ENCODE results near the gene TRHDE.
"Not testable (repeated sequence)": the region's sequence is repeated elsewhere in the genome, so short reads cannot be mapped to it uniquely, and the experiment has no call there.

The TRHDE gene

GRCh38 chr12:72493407-72493806, 221.2 kb downstream of the TRHDE start:
- Histone ChIP-seq H3K27me3 (ENCODE audit: control insufficient read depth, insufficient read depth, low read length) (no peaks in the 10 kb centered on the region), H3K9me3 (ENCODE audit: control insufficient read depth, insufficient read depth, low read length) (no peaks in the 10 kb centered on the region)

GRCh38 chr12:72498354-72498753, 226.2 kb downstream of the TRHDE start:
- no peaks in the 10 kb centered on the region for H3K27me3 ChIP-seq (ENCODE audit: control insufficient read depth, insufficient read depth, low read length)
- H3K4me3 ChIP-seq (ENCODE audit: low read depth, low read length): no peak overlapping the region
- H3K36me3 ChIP-seq (ENCODE audit: control insufficient read depth, insufficient read depth, low read length): no peaks in the 10 kb centered on the region
- H3K9ac ChIP-seq (ENCODE audit: low read depth, low read length): no peak overlapping the region
- no peaks in the 10 kb centered on the region for H3K9me3 ChIP-seq (ENCODE audit: control insufficient read depth, insufficient read depth, low read length)
- H3K4me1 ChIP-seq (ENCODE audit: control insufficient read depth, insufficient read depth, low read length): no peaks in the 10 kb centered on the region

More at GRCh38 chr12:72493407-72493806, 221.2 kb downstream of the TRHDE start:
- Histone ChIP-seq H3K36me3 (ENCODE audit: control insufficient read depth, insufficient read depth, low read length) (no peaks in the 10 kb centered on the region), H3K4me3 (ENCODE audit: low read depth, low read length) (no peak overlapping the region), H3K4me1 (ENCODE audit: control insufficient read depth, insufficient read depth, low read length) (no peaks in the 10 kb centered on the region), H3K9ac (ENCODE audit: low read depth, low read length) (no peak overlapping the region)

- no peak overlapping the region for H3K9ac ChIP-seq (ENCODE audit: low read depth, low read length)
- H3K4me3 ChIP-seq (ENCODE audit: low read depth, low read length): no peak overlapping the region
- H3K4me1 ChIP-seq (ENCODE audit: control insufficient read depth, insufficient read depth, low read length): no peaks in the 10 kb centered on the region
- H3K36me3 ChIP-seq (ENCODE audit: control insufficient read depth, insufficient read depth, low read length): no peaks in the 10 kb centered on the region
- H3K9me3 ChIP-seq (ENCODE audit: control insufficient read depth, insufficient read depth, low read length): no peaks in the 10 kb centered on the region
- H3K27me3 ChIP-seq (ENCODE audit: control insufficient read depth, insufficient read depth, low read length): no peaks in the 10 kb centered on the region
Observed at GRCh38 chr12:72499244-72499643, 227.1 kb downstream of the TRHDE start.

GRCh38 chr12:72502546-72502945, 230.4 kb downstream of the TRHDE start:
- Histone ChIP-seq H3K4me1 (ENCODE audit: control insufficient read depth, insufficient read depth, low read length) (peaks cover 2% of the 10 kb centered on the region), H3K36me3 (ENCODE audit: control insufficient read depth, insufficient read depth, low read length) (no peaks in the 10 kb centered on the region), H3K27me3 (ENCODE audit: control insufficient read depth, insufficient read depth, low read length) (no peaks in the 10 kb centered on the region), H3K4me3 (ENCODE audit: low read depth, low read length) (no peak overlapping the region), H3K9ac (ENCODE audit: low read depth, low read length) (no peak overlapping the region), H3K9me3 (ENCODE audit: control insufficient read depth, insufficient read depth, low read length) (no peaks in the 10 kb centered on the region)

GRCh38 chr12:72505227-72505626, 233.1 kb downstream of the TRHDE start:
- Histone ChIP-seq H3K9me3 (ENCODE audit: control insufficient read depth, insufficient read depth, low read length) (no peaks in the 10 kb centered on the region), H3K4me3 (ENCODE audit: low read depth, low read length) (no peak overlapping the region), H3K9ac (ENCODE audit: low read depth, low read length) (no peak overlapping the region), H3K36me3 (ENCODE audit: control insufficient read depth, insufficient read depth, low read length) (no peaks in the 10 kb centered on the region), H3K4me1 (ENCODE audit: control insufficient read depth, insufficient read depth, low read length) (peaks cover 4% of the 10 kb centered on the region), H3K27me3 (ENCODE audit: control insufficient read depth, insufficient read depth, low read length) (no peaks in the 10 kb centered on the region)

- H3K4me1 ChIP-seq (ENCODE audit: control insufficient read depth, insufficient read depth, low read length): peaks cover 4% of the 10 kb centered on the region
- no peaks in the 10 kb centered on the region for H3K27me3 ChIP-seq (ENCODE audit: control insufficient read depth, insufficient read depth, low read length)
- no peaks in the 10 kb centered on the region for H3K36me3 ChIP-seq (ENCODE audit: control insufficient read depth, insufficient read depth, low read length)
- H3K9ac ChIP-seq (ENCODE audit: low read depth, low read length): no peak overlapping the region
- H3K4me3 ChIP-seq (ENCODE audit: low read depth, low read length): no peak overlapping the region
- H3K9me3 ChIP-seq (ENCODE audit: control insufficient read depth, insufficient read depth, low read length): no peaks in the 10 kb centered on the region
Observed at GRCh38 chr12:72509891-72510290, 237.7 kb downstream of the TRHDE start.

- Histone ChIP-seq H3K4me1 (ENCODE audit: control insufficient read depth, insufficient read depth, low read length) (peaks cover 4% of the 10 kb centered on the region), H3K4me3 (ENCODE audit: low read depth, low read length) (no peak overlapping the region), H3K9ac (ENCODE audit: low read depth, low read length) (no peak overlapping the region), H3K36me3 (ENCODE audit: control insufficient read depth, insufficient read depth, low read length) (no peaks in the 10 kb centered on the region), H3K27me3 (ENCODE audit: control insufficient read depth, insufficient read depth, low read length) (no peaks in the 10 kb centered on the region), H3K9me3 (ENCODE audit: control insufficient read depth, insufficient read depth, low read length) (no peaks in the 10 kb centered on the region)
Observed at GRCh38 chr12:72510772-72511171, 238.6 kb downstream of the TRHDE start.

- Histone ChIP-seq H3K4me1 (ENCODE audit: control insufficient read depth, insufficient read depth, low read length) (peaks cover 4% of the 10 kb centered on the region), H3K9ac (ENCODE audit: low read depth, low read length) (no peak overlapping the region), H3K27me3 (ENCODE audit: control insufficient read depth, insufficient read depth, low read length) (no peaks in the 10 kb centered on the region), H3K9me3 (ENCODE audit: control insufficient read depth, insufficient read depth, low read length) (no peaks in the 10 kb centered on the region), H3K36me3 (ENCODE audit: control insufficient read depth, insufficient read depth, low read length) (no peaks in the 10 kb centered on the region), H3K4me3 (ENCODE audit: low read depth, low read length) (no peak overlapping the region)
Observed at GRCh38 chr12:72511498-72511897, 239.3 kb downstream of the TRHDE start.

- no peaks in the 10 kb centered on the region for H3K36me3 ChIP-seq (ENCODE audit: control insufficient read depth, insufficient read depth, low read length)
- no peak overlapping the region for H3K4me3 ChIP-seq (ENCODE audit: low read depth, low read length)
- H3K4me1 ChIP-seq (ENCODE audit: control insufficient read depth, insufficient read depth, low read length): peaks cover 4% of the 10 kb centered on the region
- no peaks in the 10 kb centered on the region for H3K27me3 ChIP-seq (ENCODE audit: control insufficient read depth, insufficient read depth, low read length)
- H3K9ac ChIP-seq (ENCODE audit: low read depth, low read length): no peak overlapping the region
- no peaks in the 10 kb centered on the region for H3K9me3 ChIP-seq (ENCODE audit: control insufficient read depth, insufficient read depth, low read length)
Observed at GRCh38 chr12:72511906-72512305, 239.7 kb downstream of the TRHDE start.

GRCh38 chr12:72520044-72520678, 248.0 kb downstream of the TRHDE start:
- H3K27me3 ChIP-seq (ENCODE audit: control insufficient read depth, insufficient read depth, low read length); H3K36me3 ChIP-seq (ENCODE audit: control insufficient read depth, insufficient read depth, low read length); H3K4me1 ChIP-seq (ENCODE audit: control insufficient read depth, insufficient read depth, low read length); H3K9ac ChIP-seq (ENCODE audit: low read depth, low read length); H3K9me3 ChIP-seq (ENCODE audit: control insufficient read depth, insufficient read depth, low read length); H3K4me3 ChIP-seq (ENCODE audit: low read depth, low read length): not testable (repeated sequence)

- no peaks in the 10 kb centered on the region for H3K27me3 ChIP-seq (ENCODE audit: control insufficient read depth, insufficient read depth, low read length)
- H3K9ac ChIP-seq (ENCODE audit: low read depth, low read length): no peak overlapping the region
- no peak overlapping the region for H3K4me3 ChIP-seq (ENCODE audit: low read depth, low read length)
- no peaks in the 10 kb centered on the region for H3K36me3 ChIP-seq (ENCODE audit: control insufficient read depth, insufficient read depth, low read length)
- no peaks in the 10 kb centered on the region for H3K9me3 ChIP-seq (ENCODE audit: control insufficient read depth, insufficient read depth, low read length)
- no peaks in the 10 kb centered on the region for H3K4me1 ChIP-seq (ENCODE audit: control insufficient read depth, insufficient read depth, low read length)
Observed at GRCh38 chr12:72521326-72521725, 249.2 kb downstream of the TRHDE start.

- no peaks in the 10 kb centered on the region for H3K27me3 ChIP-seq (ENCODE audit: control insufficient read depth, insufficient read depth, low read length)
- H3K4me1 ChIP-seq (ENCODE audit: control insufficient read depth, insufficient read depth, low read length): no peaks in the 10 kb centered on the region
- no peaks in the 10 kb centered on the region for H3K9me3 ChIP-seq (ENCODE audit: control insufficient read depth, insufficient read depth, low read length)
- H3K4me3 ChIP-seq (ENCODE audit: low read depth, low read length): no peak overlapping the region
- H3K36me3 ChIP-seq (ENCODE audit: control insufficient read depth, insufficient read depth, low read length): no peaks in the 10 kb centered on the region
- H3K9ac ChIP-seq (ENCODE audit: low read depth, low read length): no peak overlapping the region
Observed at GRCh38 chr12:72522411-72522810, 250.2 kb downstream of the TRHDE start.

Measured in iPS-15b (cell line).